GM12878 (cell line): ENCODE data around the gene SLC24A4. TPM values are rescaled to one million over a fixed set of nuclear protein-coding genes. Genes with fewer than 3 reads are reported as not detected.

Experiments used
- ATAC-seq: fragments of 200-7000 bp; cut with Tn5 transposase; 3 replicates; pipeline ENCODE4 v1.9.1; 2020; ENCODE audit warnings: mild to moderate bottlenecking, moderate library complexity
- BruUV-seq: library from RNA; stranded (reverse); fragments of 400-500 nt; replicated peaks from 2 replicates; lab custom pipeline; 2021; lab: Mats Ljungman, UMichigan
- CTCF ChIA-PET: fragments of 300-600 bp; sonication (Branson Sonifier 250); formaldehyde crosslinking; extraction: SDS; loops from one replicate; lab custom pipeline; 2021; ENCODE audit warnings: inconsistent platforms; lab: Yijun Ruan, JAX
- POLR2A ChIA-PET: fragments of 350-600 bp; formaldehyde crosslinking; extraction: SDS; loops from one replicate; lab custom pipeline; 2021; ENCODE audit warnings: inconsistent platforms; lab: Charles Lee
- RAD21 ChIA-PET: fragments of 300-600 bp; sonication (Branson Sonifier 250); formaldehyde crosslinking; loops from one replicate; lab custom pipeline; 2023; ENCODE audit warnings: antibody characterized with exemption; ENCODE audit not compliant: unreplicated experiment; lab: Charles Lee
- SMC1A ChIA-PET: fragments of 300-600 bp; sonication (Branson Sonifier 250); formaldehyde crosslinking; loops from one replicate; lab custom pipeline; 2023; ENCODE audit not compliant: unreplicated experiment, uncharacterized antibody; lab: Charles Lee
- DNase-seq: peaks from one replicate; pipeline ENCODE4 v3.0.0-alpha.2; 2011; ENCODE audit warnings: low read depth, low spot score
- FAIRE-seq: peaks from 3 replicates; lab custom pipeline; 2011; peaks lifted over from hg19 to GRCh38; lab: Jason Lieb, UNC
- H2AFZ ChIP-seq: 2 replicates; pipeline ENCODE4 v1.6.0; 2011; ENCODE audit warnings: low read depth, low read length, control low read depth; ENCODE audit not compliant: control insufficient read depth
- H3K27ac ChIP-seq: 2 replicates; pipeline ENCODE4 v1.5.1; 2011; ENCODE audit warnings: control low read depth; ENCODE audit not compliant: control insufficient read depth, insufficient read depth
- H3K27me3 ChIP-seq, 2 experiments: replicated peaks in 1 of 2; 2 replicates each; pipeline versions ENCODE4 v1.6.0 to v1.6.1; 2011; ENCODE audit warnings: low read length in 1 of 2; ENCODE audit not compliant: control insufficient read depth in 2 of 2, insufficient read depth in 2 of 2
- H3K36me3 ChIP-seq, 2 experiments: 2 replicates each; pipeline ENCODE4 v1.5.1; 2011; ENCODE audit warnings: low read length in 1 of 2; ENCODE audit not compliant: control insufficient read depth in 2 of 2, insufficient read depth in 2 of 2
- H3K4me1 ChIP-seq: 2 replicates; pipeline ENCODE4 v1.6.1; 2011; ENCODE audit warnings: mild to moderate bottlenecking, low read length, moderate library complexity, mixed read lengths; ENCODE audit not compliant: control insufficient read depth, insufficient read depth
- H3K4me2 ChIP-seq: 2 replicates; pipeline ENCODE4 v1.6.0; 2011; ENCODE audit warnings: control low read depth; ENCODE audit not compliant: control insufficient read depth, insufficient read depth
- H3K4me3 ChIP-seq: fragments of 200-600 bp; sonication (generic); 2 replicates; pipeline ENCODE4 v1.5.1; 2016
- H3K79me2 ChIP-seq: 2 replicates; pipeline ENCODE4 v1.6.0; 2011; ENCODE audit warnings: low read length; ENCODE audit not compliant: control insufficient read depth, insufficient read depth
- H3K9ac ChIP-seq: 2 replicates; pipeline ENCODE4 v1.8.0; 2011; ENCODE audit warnings: low read length, control low read depth, mixed read lengths; ENCODE audit not compliant: control insufficient read depth, insufficient read depth
- H3K9me3 ChIP-seq: replicated peaks from 3 replicates; pipeline ENCODE4 v1.5.1; 2011; ENCODE audit warnings: mild to moderate bottlenecking, low read length; ENCODE audit not compliant: control insufficient read depth, insufficient read depth
- H4K20me1 ChIP-seq: 2 replicates; pipeline ENCODE4 v1.6.0; 2011; ENCODE audit not compliant: control insufficient read depth, insufficient read depth
- CREB1 ChIP-seq: IDR thresholded peaks from 2 replicates; pipeline ENCODE4 v1.6.1; 2012; ENCODE audit warnings: low read depth, mild to moderate bottlenecking, inconsistent platforms
- CREM ChIP-seq: IDR thresholded peaks from 2 replicates; pipeline ENCODE4 v1.6.1; 2014; ENCODE audit warnings: antibody characterized with exemption, low read depth
- NFIC ChIP-seq: IDR thresholded peaks from 2 replicates; pipeline ENCODE4 v1.6.1; 2012; ENCODE audit warnings: low read depth, mild to moderate bottlenecking, inconsistent platforms, low read length, moderate library complexity
- NR2F1 ChIP-seq: fragments of 450-650 bp; conservative IDR thresholded peaks from 2 replicates; pipeline ENCODE4 v1.6.1; 2017; ENCODE audit warnings: mild to moderate bottlenecking
- RUNX3 ChIP-seq: IDR thresholded peaks from 2 replicates; pipeline ENCODE4 v1.6.1; 2012; ENCODE audit warnings: low read length, inconsistent platforms
- TCF7 ChIP-seq: IDR thresholded peaks from 2 replicates; pipeline ENCODE4 v1.6.1; 2014; ENCODE audit warnings: antibody characterized with exemption, borderline replicate concordance
- YY1 ChIP-seq: IDR thresholded peaks from 2 replicates; pipeline ENCODE4 v1.6.1; 2011; ENCODE audit warnings: low read depth, mild to moderate bottlenecking, low read length
- WGBS: methylation state at CpG from one replicate; pipeline ENCODE4 v1.1.6; 2016; ENCODE audit warnings: low lambda C conversion rate; ENCODE audit not compliant: insufficient replicate concordance, insufficient coverage; ENCODE audit errors: missing lambda C conversion rate; 5-methylcytosine and 5-hydroxymethylcytosine counted together
- in situ Hi-C: fragments of 300-500 bp; cut with MboI; formaldehyde crosslinking; loops from 9 replicates; pipeline ENCODE4 v1.14.3; 2018; ENCODE audit warnings: mixed read lengths
- intact Hi-C: fragments of 100-400 bp; cut with micrococcal nuclease; formaldehyde crosslinking; loops from one replicate; pipeline ENCODE4 v1.14.2; 2022; ENCODE audit not compliant: unreplicated experiment
- polyA plus RNA-seq, 11 experiments: library from polyadenylated mRNA; depleted of rRNA in 4 of 11; unstranded in 6 of 11; stranded (reverse) in 5 of 11; fragments of >200 nt; fragmentation: Nextera tagmentation in 4 of 11; fragmentation: Illumina TruSeq in 1 of 11; extraction: Ambion mirVana in 4 of 11; extraction: Trizol in 1 of 11; gene quantifications; 1 replicate in 1 of 11; 2 replicates in 10 of 11; pipeline versions ENCODE4 v1.2.1 to v1.2.3, GENCODE V29; 2011 to 2016; ENCODE audit warnings: inconsistent platforms in 2 of 11, missing spikeins in 2 of 11, low read depth in 1 of 11
- total RNA-seq, 4 experiments: library from RNA; depleted of rRNA in 3 of 4; stranded (reverse); fragments of >200 nt in 3 of 4; fragmentation: Illumina TruSeq in 1 of 4; extraction: Trizol in 1 of 4; gene quantifications; 2 replicates each; pipeline versions ENCODE4 v1.2.1 to v1.2.3, GENCODE V29; 2013 to 2021
- TF ChIP-seq, protein P1 (sequence below): fragments of 450-650 bp; IDR thresholded peaks from 2 replicates; pipeline ENCODE4 v1.6.1; 2017; ENCODE audit warnings: low read depth, mild to moderate bottlenecking, moderate library complexity

The SLC24A4 gene
- total and polyA plus RNA-seq, 10 of the 15 experiments (the other 5 are each of a cell fraction or from before 2014, with no cell fraction given), result under 0.01 to 0.46 (median 0.04) TPM; not detected in 5

DNA sequence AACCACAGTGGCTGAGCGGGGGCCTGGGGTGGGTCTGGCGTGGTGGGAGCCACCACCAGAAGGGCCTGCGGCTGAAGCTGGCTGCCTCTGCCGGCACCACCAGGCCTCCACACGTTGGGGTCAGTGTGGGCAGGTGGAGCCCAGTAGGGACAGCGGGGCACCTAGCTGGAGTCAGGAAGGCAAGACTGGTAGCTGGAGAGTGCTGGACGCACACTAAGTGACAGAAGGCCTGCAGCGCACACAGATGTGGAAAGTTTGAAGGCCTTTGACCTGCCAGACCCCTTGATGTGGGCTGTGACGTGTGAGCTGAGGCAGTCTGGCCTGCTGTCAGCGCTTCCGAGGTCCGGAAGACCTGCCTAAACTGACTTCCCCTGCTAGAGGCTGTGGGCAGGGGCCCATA is 216.9 kb downstream of the SLC24A4 start:
- Histone ChIP-seq H3K4me1 (peaks cover 23% of the 10 kb centered on the region), H2AFZ (peak overlapping the region; percentile 60), H3K79me2 (peaks cover 3% of the 10 kb centered on the region; the same call in 1 of the 2 replicates), H3K9ac (no peak overlapping the region), H3K27ac (no peak overlapping the region; the same call in 1 of the 2 replicates), H3K27me3 (no peaks in the 10 kb centered on the region), H3K9me3 (no peaks in the 10 kb centered on the region; the same call in 2 of the 3 replicates), H3K36me3 (no peaks in the 10 kb centered on the region), H3K4me3 (no peak overlapping the region), H3K4me2 (no peak overlapping the region), H4K20me1 (no peaks in the 10 kb centered on the region)
- in situ Hi-C loops (no loop called here), intact Hi-C loops (no loop called here)
- RAD21 ChIA-PET, result interaction anchor here (1.4 kb wide), 1 partner anchor 48 kb away, joined by 3 read pairs; no protein-coding TSS in a partner anchor
- DNase-seq, result no peak
- 85% methylated on average over 12 of the region's 12 CpGs for WGBS
- POLR2A ChIA-PET, result interaction anchor here (0.6 to 1.2 kb wide), 3 partner anchors 28 to 638 kb away, joined by 3 read pairs; no protein-coding TSS in a partner anchor
- BruUV-seq, result no TSS peak
- TF ChIP-seq NR2F1 (0 out of 2 replicates have a peak, but pooled peaks have one; percentile 14), RUNX3 (peak; percentile 23; the same call in 1 of the 2 replicates), CREB1 (peak; percentile 74), CREM (peak; percentile 62; the same call in 1 of the 2 replicates), NFIC (no peak), YY1 (0 out of 2 replicates have a peak, but pooled peaks have one; percentile 4), TCF7 (peak; percentile 84)
- TF ChIP-seq, protein P1, sequence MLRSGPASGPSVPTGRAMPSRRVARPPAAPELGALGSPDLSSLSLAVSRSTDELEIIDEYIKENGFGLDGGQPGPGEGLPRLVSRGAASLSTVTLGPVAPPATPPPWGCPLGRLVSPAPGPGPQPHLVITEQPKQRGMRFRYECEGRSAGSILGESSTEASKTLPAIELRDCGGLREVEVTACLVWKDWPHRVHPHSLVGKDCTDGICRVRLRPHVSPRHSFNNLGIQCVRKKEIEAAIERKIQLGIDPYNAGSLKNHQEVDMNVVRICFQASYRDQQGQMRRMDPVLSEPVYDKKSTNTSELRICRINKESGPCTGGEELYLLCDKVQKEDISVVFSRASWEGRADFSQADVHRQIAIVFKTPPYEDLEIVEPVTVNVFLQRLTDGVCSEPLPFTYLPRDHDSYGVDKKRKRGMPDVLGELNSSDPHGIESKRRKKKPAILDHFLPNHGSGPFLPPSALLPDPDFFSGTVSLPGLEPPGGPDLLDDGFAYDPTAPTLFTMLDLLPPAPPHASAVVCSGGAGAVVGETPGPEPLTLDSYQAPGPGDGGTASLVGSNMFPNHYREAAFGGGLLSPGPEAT, result no peak
- FAIRE-seq, result no peak
- ATAC-seq, result peak; percentile 64
- CTCF ChIA-PET, result interaction anchor here (1.5 kb wide), 1 partner anchor 47 kb away, joined by 5 read pairs; no protein-coding TSS in a partner anchor
- SMC1A ChIA-PET, result interaction anchor here (1.3 to 2.1 kb wide), 3 partner anchors 10 to 50 kb away, joined by 3 to 10 read pairs (median 8); no protein-coding TSS in a partner anchor
